DND-41 (cell line): Measurements from ENCODE around the gene AFG3L2.

ENCODE experiments used
- EZH2 ChIP-seq: IDR thresholded peaks from 3 replicates; pipeline ENCODE4 v1.6.1; 2012; ENCODE audit warnings: borderline replicate concordance, low read depth, mild to moderate bottlenecking, moderate library complexity, low read length, inconsistent platforms; ENCODE audit not compliant: severe bottlenecking
- TF ChIP-seq, protein P1 (sequence below): IDR thresholded peaks from 2 replicates; pipeline ENCODE4 v1.5.1; 2012; ENCODE audit warnings: borderline replicate concordance, low read length, moderate library complexity, mild to moderate bottlenecking; ENCODE audit not compliant: poor library complexity, severe bottlenecking; ENCODE audit errors: extremely low read depth

DNA sequence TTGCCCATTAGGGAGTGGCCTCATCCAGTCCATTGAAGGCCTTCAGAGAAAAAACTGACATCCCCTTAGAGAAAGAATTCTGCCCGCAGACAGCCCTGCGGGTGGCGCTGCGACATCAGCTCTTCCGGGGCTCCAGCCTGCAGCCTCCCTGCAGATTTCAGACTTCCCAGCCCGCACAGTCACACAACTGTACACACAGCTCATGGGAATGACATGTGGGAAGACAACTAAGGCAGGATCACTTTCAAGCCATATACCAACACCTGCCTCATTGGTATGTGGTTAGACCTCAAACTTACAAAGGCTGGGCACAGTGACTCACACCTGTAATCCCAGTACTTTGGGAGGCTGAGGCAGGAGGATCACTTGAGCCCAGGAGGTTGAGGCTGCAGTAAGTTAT is 93.8 kb downstream of the AFG3L2 start:
- TF ChIP-seq, protein P1, sequence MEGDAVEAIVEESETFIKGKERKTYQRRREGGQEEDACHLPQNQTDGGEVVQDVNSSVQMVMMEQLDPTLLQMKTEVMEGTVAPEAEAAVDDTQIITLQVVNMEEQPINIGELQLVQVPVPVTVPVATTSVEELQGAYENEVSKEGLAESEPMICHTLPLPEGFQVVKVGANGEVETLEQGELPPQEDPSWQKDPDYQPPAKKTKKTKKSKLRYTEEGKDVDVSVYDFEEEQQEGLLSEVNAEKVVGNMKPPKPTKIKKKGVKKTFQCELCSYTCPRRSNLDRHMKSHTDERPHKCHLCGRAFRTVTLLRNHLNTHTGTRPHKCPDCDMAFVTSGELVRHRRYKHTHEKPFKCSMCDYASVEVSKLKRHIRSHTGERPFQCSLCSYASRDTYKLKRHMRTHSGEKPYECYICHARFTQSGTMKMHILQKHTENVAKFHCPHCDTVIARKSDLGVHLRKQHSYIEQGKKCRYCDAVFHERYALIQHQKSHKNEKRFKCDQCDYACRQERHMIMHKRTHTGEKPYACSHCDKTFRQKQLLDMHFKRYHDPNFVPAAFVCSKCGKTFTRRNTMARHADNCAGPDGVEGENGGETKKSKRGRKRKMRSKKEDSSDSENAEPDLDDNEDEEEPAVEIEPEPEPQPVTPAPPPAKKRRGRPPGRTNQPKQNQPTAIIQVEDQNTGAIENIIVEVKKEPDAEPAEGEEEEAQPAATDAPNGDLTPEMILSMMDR: peak; percentile 13
- no peak for TF ChIP-seq EZH2
